Body of pancreas (tissue), 4 donors: Measurements from ENCODE around the gene PBXIP1.

Experiments
- POLR2A ChIP-seq, 3 donors: fragments of 450-650 bp; IDR thresholded peaks; one replicate each; pipeline ENCODE4 v1.6.1; 2016; ENCODE audit warnings: antibody characterized with exemption in 3 of 3, mild to moderate bottlenecking in 2 of 3
- TF ChIP-seq, protein P1 (sequence below), 7 experiments: fragments of 450-650 bp in 4 of 7; fragments of 200-600 bp in 3 of 7; sonication (generic) in 3 of 7; IDR thresholded peaks; one replicate each; pipeline ENCODE4 v1.5.1; 2016 to 2019; ENCODE audit warnings: antibody characterized with exemption in 7 of 7

DNA sequence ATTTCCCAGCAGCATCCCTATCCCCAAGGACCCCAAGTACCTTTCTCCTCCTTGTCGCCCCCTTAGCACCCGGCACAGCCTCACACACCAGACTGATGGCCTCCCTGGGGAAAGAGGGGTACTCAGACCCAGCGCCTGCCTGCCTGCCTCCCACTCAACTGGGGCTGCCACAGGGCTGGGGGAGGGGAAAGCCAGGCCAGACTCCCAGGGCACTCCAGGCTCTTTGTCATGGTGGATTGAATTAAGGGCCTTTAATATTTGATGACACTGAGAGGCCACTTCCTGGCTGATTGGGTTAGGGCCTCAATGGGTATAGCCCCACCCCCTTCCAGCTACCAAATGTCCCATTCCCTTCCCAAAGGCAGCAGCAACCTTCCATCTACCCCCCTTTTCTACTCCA lies 12.8 kb upstream of the PBXIP1 start:
- TF ChIP-seq, protein P1, sequence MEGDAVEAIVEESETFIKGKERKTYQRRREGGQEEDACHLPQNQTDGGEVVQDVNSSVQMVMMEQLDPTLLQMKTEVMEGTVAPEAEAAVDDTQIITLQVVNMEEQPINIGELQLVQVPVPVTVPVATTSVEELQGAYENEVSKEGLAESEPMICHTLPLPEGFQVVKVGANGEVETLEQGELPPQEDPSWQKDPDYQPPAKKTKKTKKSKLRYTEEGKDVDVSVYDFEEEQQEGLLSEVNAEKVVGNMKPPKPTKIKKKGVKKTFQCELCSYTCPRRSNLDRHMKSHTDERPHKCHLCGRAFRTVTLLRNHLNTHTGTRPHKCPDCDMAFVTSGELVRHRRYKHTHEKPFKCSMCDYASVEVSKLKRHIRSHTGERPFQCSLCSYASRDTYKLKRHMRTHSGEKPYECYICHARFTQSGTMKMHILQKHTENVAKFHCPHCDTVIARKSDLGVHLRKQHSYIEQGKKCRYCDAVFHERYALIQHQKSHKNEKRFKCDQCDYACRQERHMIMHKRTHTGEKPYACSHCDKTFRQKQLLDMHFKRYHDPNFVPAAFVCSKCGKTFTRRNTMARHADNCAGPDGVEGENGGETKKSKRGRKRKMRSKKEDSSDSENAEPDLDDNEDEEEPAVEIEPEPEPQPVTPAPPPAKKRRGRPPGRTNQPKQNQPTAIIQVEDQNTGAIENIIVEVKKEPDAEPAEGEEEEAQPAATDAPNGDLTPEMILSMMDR (IDR thresholded peaks at IDR 0.05): no peak
- TF ChIP-seq POLR2A (IDR thresholded peaks at IDR 0.05): no peak
